Psoas muscle (tissue), 8 donors: ENCODE results near the gene ORC1. TPM values are rescaled to one million over a fixed set of nuclear protein-coding genes. Genes with fewer than 3 reads are reported as not detected.

Source experiments
- ATAC-seq, 4 donors: fragments of 200-7000 bp; cut with Tn5 transposase; one replicate each; pipeline ENCODE4 v1.9.1; 2020; ENCODE audit warnings: moderate library complexity in 3 of 4, mild to moderate bottlenecking in 2 of 4
- DNase-seq, 2 donors: peaks; one replicate each; pipeline ENCODE4 v3.0.0-alpha.2; 2020
- H3K27ac ChIP-seq: fragments of 200-600 bp; one replicate; pipeline ENCODE4 v1.8.0; 2022
- H3K27me3 ChIP-seq, 3 donors: fragments of 200-600 bp in 1 of 3; one replicate each; pipeline versions ENCODE4 v1.6.1 to v1.8.0; 2013 to 2022; ENCODE audit warnings: low read length in 2 of 3, mild to moderate bottlenecking in 2 of 3, moderate library complexity in 1 of 3; ENCODE audit not compliant: insufficient read depth in 3 of 3
- H3K36me3 ChIP-seq, 2 donors: fragments of 200-600 bp in 1 of 2; one replicate each; pipeline versions ENCODE4 v1.6.1 to v1.8.0; 2013 to 2022; ENCODE audit warnings: low read depth in 1 of 2, mild to moderate bottlenecking in 1 of 2, moderate library complexity in 1 of 2; ENCODE audit not compliant: insufficient read depth in 1 of 2
- H3K4me1 ChIP-seq: fragments of 200-600 bp; one replicate; pipeline ENCODE4 v1.8.0; 2022
- H3K4me3 ChIP-seq: fragments of 200-600 bp; one replicate; pipeline ENCODE4 v1.8.0; 2022; ENCODE audit warnings: mild to moderate bottlenecking
- H3K9me3 ChIP-seq: fragments of 200-600 bp; one replicate; pipeline ENCODE4 v1.8.0; 2022
- WGBS, 3 donors: extraction: QIAGEN DNeasy Blood & Tissue Kit; methylation state at CpG; one replicate each; pipeline versions ENCODE4 v1.1.6 to v1.1.7; 2013; 5-methylcytosine and 5-hydroxymethylcytosine counted together
- intact Hi-C, 2 donors: fragments of 100-400 bp; cut with DNase I; formaldehyde crosslinking; loops; one replicate each; pipeline versions ENCODE4 v1.11.0 to v1.14.2; 2022
- long read RNA-seq, 2 donors: library from polyadenylated mRNA; unstranded; transcript quantifications; one replicate each; pipeline ENCODE4 v2.0.0, GENCODE V29; 2021
- polyA plus RNA-seq, 3 donors: library from polyadenylated mRNA; stranded (reverse); fragments of 200-250 nt; gene quantifications; one replicate each; pipeline ENCODE4 v1.2.3, GENCODE V29; 2013
- total RNA-seq, 4 donors: library from RNA; stranded (reverse); fragmentation: NEBNext Ultra II Directional in 2 of 4; extraction: Animal tissue kit (Norgen Biotek cat#: 25700) in 2 of 4; gene quantifications; one replicate each; pipeline versions ENCODE4 v1.2.1 to v1.2.4, GENCODE V29; 2021 to 2023
- TF ChIP-seq, protein P1 (sequence below): fragments of 200-600 bp; IDR thresholded peaks from one replicate; pipeline ENCODE4 v1.8.0; 2022; ENCODE audit warnings: antibody characterized with exemption
- donor health status: healthy with polysubstance abuse.
- donor health status: DM: no; HTN: no; CAD: no; lungs with moderate emphysema.
- donor health status: Bipolar disorder and iron deficiency.
- donor health status: healthy.
- donor health status: DM: yes; HTN: yes; CAD: no.
- donor health status: DM: no; HTN: no; CAD: no.
- donor health status: DM: no; HTN: no; CAD: no.
- donor health status: DM: yes; HTN: yes; CAD: no.

The ORC1 gene
- under 1 TPM; 0.10 to 0.25 (median 0.19) TPM for total RNA-seq
- polyA plus RNA-seq: 1 to 10 TPM in 1 of 3 donors, under 1 TPM in 2; 0.17 to 6.0 (median 0.39) TPM
- long read RNA-seq, donor 1: 0 reads
- long read RNA-seq, donor 2: 0 reads

GRCh38 chr1:52404116-52404974 is at the start of gene ORC1, which contains the start of gene PRPF38A:
ORC1 (minus strand) TSS chr1:52404423; CDS start chr1:52402223, 2,200 bp downstream.
PRPF38A (plus strand) TSS chr1:52404602; CDS start chr1:52404750, 148 bp downstream.
- H3K27ac ChIP-seq: peak within 1 kb of the TSS; percentile 95
- peaks cover 15% of the 10 kb centered on the region for H3K4me1 ChIP-seq
- intact Hi-C loops: loop anchor here in 1 of 2 donors (2.0 kb wide), 1 partner anchor 38 kb away; the partner anchor contains the start of gene CC2D1B
- H3K9me3 ChIP-seq: no peaks in the 10 kb centered on the region
- peak within 1 kb of the TSS; percentile 92 for H3K4me3 ChIP-seq
- no peaks in the 10 kb centered on the region for H3K27me3 ChIP-seq
- WGBS, 3 donors: 0% methylated on average over 57 of the region's 57 CpGs
- peak; percentile 99 to 100 (median 99) for ATAC-seq
- DNase-seq: peak; percentile 95 to 98
- TF ChIP-seq, protein P1, sequence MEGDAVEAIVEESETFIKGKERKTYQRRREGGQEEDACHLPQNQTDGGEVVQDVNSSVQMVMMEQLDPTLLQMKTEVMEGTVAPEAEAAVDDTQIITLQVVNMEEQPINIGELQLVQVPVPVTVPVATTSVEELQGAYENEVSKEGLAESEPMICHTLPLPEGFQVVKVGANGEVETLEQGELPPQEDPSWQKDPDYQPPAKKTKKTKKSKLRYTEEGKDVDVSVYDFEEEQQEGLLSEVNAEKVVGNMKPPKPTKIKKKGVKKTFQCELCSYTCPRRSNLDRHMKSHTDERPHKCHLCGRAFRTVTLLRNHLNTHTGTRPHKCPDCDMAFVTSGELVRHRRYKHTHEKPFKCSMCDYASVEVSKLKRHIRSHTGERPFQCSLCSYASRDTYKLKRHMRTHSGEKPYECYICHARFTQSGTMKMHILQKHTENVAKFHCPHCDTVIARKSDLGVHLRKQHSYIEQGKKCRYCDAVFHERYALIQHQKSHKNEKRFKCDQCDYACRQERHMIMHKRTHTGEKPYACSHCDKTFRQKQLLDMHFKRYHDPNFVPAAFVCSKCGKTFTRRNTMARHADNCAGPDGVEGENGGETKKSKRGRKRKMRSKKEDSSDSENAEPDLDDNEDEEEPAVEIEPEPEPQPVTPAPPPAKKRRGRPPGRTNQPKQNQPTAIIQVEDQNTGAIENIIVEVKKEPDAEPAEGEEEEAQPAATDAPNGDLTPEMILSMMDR: peak; percentile 57
- H3K36me3 ChIP-seq: peaks cover 6 to 37% of the 10 kb centered on the region in 2 donors

DNA sequence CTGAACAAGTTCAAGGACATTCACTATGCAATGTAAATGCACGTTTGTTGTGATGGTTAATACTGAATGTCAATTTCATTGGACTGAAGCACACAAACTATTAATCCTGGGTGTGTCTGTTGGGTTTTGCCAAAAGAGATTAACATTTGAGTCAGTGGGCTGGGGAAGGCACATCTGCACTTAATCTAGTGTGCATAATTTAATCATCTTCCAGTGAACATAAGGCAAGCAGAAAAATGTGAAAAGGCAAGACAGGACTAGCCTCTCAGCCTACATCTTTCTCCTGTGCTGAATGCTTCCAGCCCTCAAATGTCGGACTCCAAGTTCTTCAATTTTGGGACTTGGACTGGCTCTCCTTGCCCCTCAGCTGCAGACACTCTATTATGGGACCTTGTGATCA is 40.2 kb upstream of the ORC1 start:
- intact Hi-C loops: no loop called here
- H3K4me1 ChIP-seq: no peaks in the 10 kb centered on the region
- H3K27ac ChIP-seq: no peak overlapping the region
- no peaks in the 10 kb centered on the region for H3K27me3 ChIP-seq
- WGBS, 3 donors: 70 to 78% (median 76%) methylated on average over 2 of the region's 2 CpGs
- H3K9me3 ChIP-seq: no peaks in the 10 kb centered on the region
- TF ChIP-seq, protein P1: no peak
- no peak for ATAC-seq
- H3K36me3 ChIP-seq: peaks cover 0 to 84% of the 10 kb centered on the region in 2 donors
- no peak for DNase-seq
- no peak overlapping the region for H3K4me3 ChIP-seq

DNA sequence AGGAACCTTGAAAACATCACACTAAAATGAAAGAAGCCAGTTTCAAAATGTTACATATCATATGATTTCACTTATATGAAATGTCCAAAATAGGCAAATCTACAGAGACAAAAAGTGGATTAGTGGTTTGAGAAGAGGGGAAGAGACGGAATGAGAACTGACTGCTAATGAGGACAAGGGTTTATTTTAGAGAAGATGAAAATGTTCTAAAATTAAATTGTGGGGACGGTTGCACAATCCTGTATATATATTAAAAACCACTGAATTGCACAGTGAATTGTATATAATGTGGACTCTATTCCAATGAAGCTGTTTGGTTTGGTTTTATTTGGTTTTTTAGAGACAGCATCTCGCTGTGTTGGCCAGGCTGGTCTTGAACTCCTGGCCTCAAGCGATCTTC is 35.8 kb upstream of the ORC1 start:
- peaks cover 2 to 98% of the 10 kb centered on the region in 2 donors for H3K36me3 ChIP-seq
- intact Hi-C loops: no loop called here
- no peak overlapping the region for H3K4me3 ChIP-seq
- 88 to 95% (median 94%) methylated on average over 4 of the region's 4 CpGs for WGBS, 3 donors
- H3K4me1 ChIP-seq: no peaks in the 10 kb centered on the region
- ATAC-seq: no peak
- TF ChIP-seq, protein P1: no peak
- no peaks in the 10 kb centered on the region for H3K27me3 ChIP-seq
- H3K27ac ChIP-seq: no peak overlapping the region
- H3K9me3 ChIP-seq: no peaks in the 10 kb centered on the region
- no peak for DNase-seq

GRCh38 chr1:52436817-52437216 is 32.6 kb upstream of the ORC1 start:
- H3K4me3 ChIP-seq: no peak overlapping the region
- DNase-seq (no peak), ATAC-seq (no peak)
- peaks cover 10 to 99% of the 10 kb centered on the region in 2 donors for H3K36me3 ChIP-seq
- H3K9me3 ChIP-seq: no peaks in the 10 kb centered on the region
- no peak overlapping the region for H3K27ac ChIP-seq
- TF ChIP-seq, protein P1: no peak
- 79 to 85% (median 82%) methylated on average over 7 of the region's 7 CpGs for WGBS, 3 donors
- intact Hi-C loops: no loop called here
- H3K4me1 ChIP-seq: no peaks in the 10 kb centered on the region
- H3K27me3 ChIP-seq: no peaks in the 10 kb centered on the region
